ENCODE measurements around the gene GMEB2.

The GMEB2 gene

DNA sequence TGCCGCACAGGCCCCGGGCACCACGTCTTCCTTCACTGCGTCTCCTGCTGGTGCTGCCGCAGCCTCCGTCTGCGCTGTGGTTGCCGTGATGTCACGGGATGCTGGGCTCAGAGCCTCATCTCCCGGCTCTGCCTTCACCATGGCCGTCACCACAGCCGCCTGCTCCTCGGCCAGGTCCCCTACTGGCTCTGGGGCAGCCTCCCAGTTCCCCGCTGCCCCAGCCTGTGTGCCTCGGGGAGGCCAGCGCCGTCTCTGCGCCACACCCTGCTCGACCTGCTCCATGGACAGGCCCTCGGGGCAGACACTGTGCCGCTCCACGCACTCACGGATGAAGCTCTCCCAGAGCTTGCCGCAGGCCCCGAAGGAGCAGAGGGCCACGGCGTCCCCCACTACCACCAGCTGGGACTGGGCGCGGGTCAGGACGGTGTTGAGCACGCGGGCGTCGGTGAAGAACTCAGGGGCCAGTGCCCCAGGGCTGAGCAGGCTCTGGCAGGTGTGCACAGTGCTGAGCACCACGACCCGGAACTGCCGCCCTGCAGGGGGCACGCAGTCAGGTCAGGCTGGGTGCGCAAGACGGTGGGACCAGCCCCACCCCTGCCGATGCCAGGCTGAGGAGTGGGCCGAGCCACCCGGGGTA lies 61.1 kb downstream of the GMEB2 start:
- H3K27ac ChIP-seq: no peak overlapping the region
- H3K4me2 ChIP-seq: no peak overlapping the region
- H3K27me3 ChIP-seq (ENCODE audit: insufficient read depth, low read depth): peaks cover 15% of the 10 kb centered on the region
- TF ChIP-seq, protein P1, sequence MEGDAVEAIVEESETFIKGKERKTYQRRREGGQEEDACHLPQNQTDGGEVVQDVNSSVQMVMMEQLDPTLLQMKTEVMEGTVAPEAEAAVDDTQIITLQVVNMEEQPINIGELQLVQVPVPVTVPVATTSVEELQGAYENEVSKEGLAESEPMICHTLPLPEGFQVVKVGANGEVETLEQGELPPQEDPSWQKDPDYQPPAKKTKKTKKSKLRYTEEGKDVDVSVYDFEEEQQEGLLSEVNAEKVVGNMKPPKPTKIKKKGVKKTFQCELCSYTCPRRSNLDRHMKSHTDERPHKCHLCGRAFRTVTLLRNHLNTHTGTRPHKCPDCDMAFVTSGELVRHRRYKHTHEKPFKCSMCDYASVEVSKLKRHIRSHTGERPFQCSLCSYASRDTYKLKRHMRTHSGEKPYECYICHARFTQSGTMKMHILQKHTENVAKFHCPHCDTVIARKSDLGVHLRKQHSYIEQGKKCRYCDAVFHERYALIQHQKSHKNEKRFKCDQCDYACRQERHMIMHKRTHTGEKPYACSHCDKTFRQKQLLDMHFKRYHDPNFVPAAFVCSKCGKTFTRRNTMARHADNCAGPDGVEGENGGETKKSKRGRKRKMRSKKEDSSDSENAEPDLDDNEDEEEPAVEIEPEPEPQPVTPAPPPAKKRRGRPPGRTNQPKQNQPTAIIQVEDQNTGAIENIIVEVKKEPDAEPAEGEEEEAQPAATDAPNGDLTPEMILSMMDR (conservative IDR thresholded peaks at IDR 0.05; ENCODE audit: low read depth, low read length): no peak
- no peaks in the 10 kb centered on the region for H4K20me1 ChIP-seq (ENCODE audit: insufficient read depth)
- no peak overlapping the region for H3K4me3 ChIP-seq (IDR thresholded peaks at IDR 0.05; ENCODE audit: insufficient read depth, low read depth, low read length)
- peaks cover 26% of the 10 kb centered on the region for H3K4me1 ChIP-seq (ENCODE audit: low read depth, poor library complexity, severe bottlenecking)
- H3K79me2 ChIP-seq (ENCODE audit: insufficient read depth, low read depth): no peaks in the 10 kb centered on the region
- no peak overlapping the region for H2AFZ ChIP-seq (ENCODE audit: low read depth)
- H3K36me3 ChIP-seq (ENCODE audit: insufficient read depth): no peaks in the 10 kb centered on the region
- H3K9ac ChIP-seq: no peak overlapping the region

DNA sequence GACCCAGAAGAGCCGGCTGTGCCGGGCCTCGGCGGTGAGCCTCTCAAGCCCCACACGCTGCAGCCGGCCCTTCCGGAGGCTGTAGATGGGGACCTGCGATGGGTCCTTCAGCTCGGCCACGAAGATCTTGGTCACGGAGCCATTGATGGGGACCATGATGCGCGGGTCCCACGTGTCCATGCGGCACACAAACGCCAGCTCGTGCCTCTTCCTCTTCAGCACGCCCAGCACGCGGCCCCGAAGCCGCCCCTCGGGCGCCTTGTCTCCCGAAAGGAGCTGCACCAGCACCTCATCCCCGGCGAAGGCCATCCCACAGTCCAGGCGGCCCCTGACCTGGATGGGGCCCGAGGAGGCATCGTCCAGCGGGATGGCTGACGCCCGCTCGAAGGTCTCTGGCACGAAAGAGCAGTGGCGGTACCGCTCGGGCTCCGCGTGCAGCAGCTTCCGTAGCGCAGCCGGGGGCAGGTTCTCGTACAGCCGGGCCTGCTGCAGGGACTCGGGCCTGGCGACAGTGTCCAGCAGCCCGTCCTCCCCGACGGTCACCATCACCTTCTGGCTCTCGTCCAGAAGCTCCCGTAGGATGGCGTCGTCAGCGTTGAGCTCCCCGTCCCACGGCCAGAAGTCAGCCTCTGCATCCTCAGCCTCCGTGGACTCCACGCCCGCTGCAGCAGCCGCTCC lies 61.7 kb downstream of the GMEB2 start:
- TF ChIP-seq, protein P1 (conservative IDR thresholded peaks at IDR 0.05; ENCODE audit: low read depth, low read length): no peak
- no peak overlapping the region for H3K4me2 ChIP-seq
- H4K20me1 ChIP-seq (ENCODE audit: insufficient read depth): no peaks in the 10 kb centered on the region
- no peaks in the 10 kb centered on the region for H3K36me3 ChIP-seq (ENCODE audit: insufficient read depth)
- peaks cover 14% of the 10 kb centered on the region for H3K27me3 ChIP-seq (ENCODE audit: insufficient read depth, low read depth)
- no peaks in the 10 kb centered on the region for H3K79me2 ChIP-seq (ENCODE audit: insufficient read depth, low read depth)
- no peak overlapping the region for H3K4me3 ChIP-seq (IDR thresholded peaks at IDR 0.05; ENCODE audit: insufficient read depth, low read depth, low read length)
- no peak overlapping the region for H3K27ac ChIP-seq
- peaks cover 26% of the 10 kb centered on the region for H3K4me1 ChIP-seq (ENCODE audit: low read depth, poor library complexity, severe bottlenecking)
- H3K9ac ChIP-seq: no peak overlapping the region
- H2AFZ ChIP-seq (ENCODE audit: low read depth): no peak overlapping the region

DNA sequence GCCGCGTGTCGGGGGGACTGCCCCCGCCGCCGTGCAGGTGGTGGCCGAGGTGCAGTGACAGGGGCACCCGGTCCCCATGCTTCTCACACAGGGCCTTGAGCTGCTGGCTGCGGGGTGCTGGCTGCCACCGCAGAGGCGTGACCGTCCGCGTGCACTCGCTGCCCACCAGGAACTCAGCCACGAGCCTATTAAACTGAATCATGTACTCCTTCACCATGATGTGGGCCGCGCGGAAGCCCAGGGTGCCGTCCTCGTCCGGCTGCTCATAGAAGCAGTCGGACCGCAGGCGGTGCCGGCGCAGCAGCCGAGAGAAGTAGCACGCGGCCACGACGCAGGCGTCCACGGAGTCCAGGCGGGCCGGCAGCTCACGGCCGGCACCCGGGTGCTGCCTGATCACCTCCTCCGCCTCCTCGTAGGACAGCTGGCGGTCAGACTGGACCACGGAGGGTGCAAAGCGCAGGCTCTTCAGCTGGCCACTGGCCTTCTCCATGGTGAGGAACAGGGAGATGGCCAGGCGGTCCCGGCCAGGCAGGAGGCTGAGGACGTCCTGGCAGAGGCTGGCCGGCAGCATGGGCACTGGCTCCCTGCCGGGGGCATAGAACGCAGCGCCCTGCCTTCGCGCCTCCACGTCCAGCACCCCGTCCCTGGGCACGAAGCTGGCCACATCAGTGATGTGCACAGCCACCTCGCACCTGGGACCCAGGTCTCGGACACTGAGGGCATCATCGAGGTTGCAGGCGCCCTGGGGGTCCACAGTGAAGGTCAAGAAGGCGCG lies 62.7 kb downstream of the GMEB2 start:
- no peak overlapping the region for H3K9ac ChIP-seq
- H3K79me2 ChIP-seq (ENCODE audit: insufficient read depth, low read depth): no peaks in the 10 kb centered on the region
- no peak overlapping the region for H3K27ac ChIP-seq
- no peaks in the 10 kb centered on the region for H4K20me1 ChIP-seq (ENCODE audit: insufficient read depth)
- H3K36me3 ChIP-seq (ENCODE audit: insufficient read depth): no peaks in the 10 kb centered on the region
- peaks cover 20% of the 10 kb centered on the region for H3K4me1 ChIP-seq (ENCODE audit: low read depth, poor library complexity, severe bottlenecking)
- H3K4me2 ChIP-seq: no peak overlapping the region
- peaks cover 4% of the 10 kb centered on the region; the same call in 1 of the 2 replicates for H3K27me3 ChIP-seq (ENCODE audit: insufficient read depth, low read depth)
- H3K4me3 ChIP-seq (IDR thresholded peaks at IDR 0.05; ENCODE audit: insufficient read depth, low read depth, low read length): no peak overlapping the region
- TF ChIP-seq, protein P1 (conservative IDR thresholded peaks at IDR 0.05; ENCODE audit: low read depth, low read length): no peak
- no peak overlapping the region for H2AFZ ChIP-seq (ENCODE audit: low read depth)

DNA sequence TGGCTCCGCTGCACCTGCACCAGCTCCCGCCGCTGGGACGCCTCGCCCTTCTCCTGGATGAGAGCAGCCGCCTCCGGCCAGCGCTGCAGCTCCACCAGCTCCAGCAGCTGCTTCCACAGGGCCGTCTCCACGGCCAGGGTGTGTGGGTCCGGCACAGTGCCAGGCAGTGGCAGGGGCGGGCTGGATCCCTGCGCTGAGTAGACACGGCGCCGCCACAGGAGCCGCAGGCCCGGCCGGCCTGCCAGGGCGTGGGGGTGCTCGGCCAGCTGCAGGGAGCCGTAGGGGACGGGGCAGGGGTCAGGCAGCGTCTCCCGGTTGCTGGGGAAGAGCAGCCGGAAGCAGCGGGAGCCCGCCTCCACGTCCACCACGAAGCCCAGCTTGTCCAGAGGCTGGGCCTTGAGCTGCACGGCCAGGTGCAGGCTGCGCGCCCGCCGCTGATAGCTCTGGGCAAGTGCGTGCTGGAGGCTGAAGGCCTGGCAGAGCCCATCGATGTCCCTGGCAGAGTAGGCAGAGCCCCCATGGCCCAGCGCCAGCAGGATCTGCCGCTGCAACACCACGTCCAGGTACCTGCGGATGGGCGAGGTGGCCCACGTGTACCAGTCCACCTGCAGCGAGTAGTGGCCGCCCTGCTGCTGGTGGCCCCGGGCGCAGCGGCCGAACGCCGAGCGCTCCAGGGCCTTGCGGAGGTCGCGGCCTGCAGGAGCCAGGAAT lies 63.5 kb downstream of the GMEB2 start:
- Histone ChIP-seq H3K4me1 (ENCODE audit: low read depth, poor library complexity, severe bottlenecking) (peaks cover 12% of the 10 kb centered on the region), H2AFZ (ENCODE audit: low read depth) (no peak overlapping the region), H4K20me1 (ENCODE audit: insufficient read depth) (no peaks in the 10 kb centered on the region), H3K36me3 (ENCODE audit: insufficient read depth) (no peaks in the 10 kb centered on the region), H3K79me2 (ENCODE audit: insufficient read depth, low read depth) (no peaks in the 10 kb centered on the region), H3K27me3 (ENCODE audit: insufficient read depth, low read depth) (no peaks in the 10 kb centered on the region; the same call in 1 of the 2 replicates), H3K4me2 (no peak overlapping the region), H3K27ac (no peak overlapping the region), H3K4me3 (IDR thresholded peaks at IDR 0.05; ENCODE audit: insufficient read depth, low read depth, low read length) (no peak overlapping the region), H3K9ac (no peak overlapping the region)
- TF ChIP-seq, protein P1 (conservative IDR thresholded peaks at IDR 0.05; ENCODE audit: low read depth, low read length): no peak

Measured in KMS-11 (cell line).